K562 (cell line): Measurements from ENCODE around the gene BORCS8. TPM values are rescaled to one million over a fixed set of nuclear protein-coding genes. Genes with fewer than 3 reads are reported as not detected.

ENCODE experiments used
- CTBP1 ChIP-seq: fragments of 450-650 bp; IDR thresholded peaks from 2 replicates; pipeline ENCODE4 v1.6.1; 2016; ENCODE audit warnings: borderline replicate concordance
- KLF6 ChIP-seq: fragments of 250-450 bp; sonication (Bioruptor Pico); IDR thresholded peaks from 2 replicates; pipeline ENCODE4 v1.4.0; 2020; ENCODE audit warnings: mild to moderate bottlenecking, moderate library complexity, borderline replicate concordance
- MGA ChIP-seq: fragments of 450-650 bp; IDR thresholded peaks from 2 replicates; pipeline ENCODE4 v1.6.1; 2016; ENCODE audit warnings: mild to moderate bottlenecking, moderate library complexity
- TFE3 ChIP-seq: fragments of 450-650 bp; formaldehyde crosslinking; IDR thresholded peaks from 2 replicates; pipeline ENCODE4 v1.4.0; 2020; ENCODE audit warnings: mild to moderate bottlenecking, mixed read lengths
- UBTF ChIP-seq, 2 experiments: IDR thresholded peaks; 2 replicates each; pipeline ENCODE4 v1.6.1; 2012; ENCODE audit warnings: improper control_type of control experiment in 2 of 2, low read depth in 2 of 2, low read length in 2 of 2, borderline replicate concordance in 1 of 2
- ZBTB12 ChIP-seq: fragments of 250-450 bp; sonication (Bioruptor Pico); IDR thresholded peaks from 2 replicates; pipeline ENCODE4 v1.4.0; 2020
- ZNF280B ChIP-seq: fragments of 250-450 bp; sonication (Bioruptor Pico); IDR thresholded peaks from 2 replicates; pipeline ENCODE4 v1.5.1; 2021; ENCODE audit warnings: mild to moderate bottlenecking
- ZNF551 ChIP-seq: fragments of 250-450 bp; sonication (Bioruptor Pico); IDR thresholded peaks from 2 replicates; pipeline ENCODE4 v1.5.0; 2021; ENCODE audit warnings: mild to moderate bottlenecking, moderate library complexity
- polyA plus RNA-seq, 8 experiments: library from polyadenylated mRNA; depleted of rRNA in 4 of 8; stranded (reverse) in 5 of 8; unstranded in 3 of 8; fragments of >200 nt; fragmentation: Nextera tagmentation in 2 of 8; fragmentation: Illumina TruSeq in 1 of 8; extraction: Ambion mirVana in 2 of 8; extraction: Trizol in 1 of 8; gene quantifications; 2 replicates each; pipeline versions ENCODE4 v1.2.1 to v1.2.3, GENCODE V29; 2011 to 2014; ENCODE audit warnings: inconsistent platforms in 1 of 8, missing spikeins in 1 of 8
- total RNA-seq, 7 experiments: library from RNA; depleted of rRNA in 6 of 7; stranded (reverse); fragments of >200 nt in 6 of 7; fragmentation: Illumina TruSeq in 2 of 7; extraction: Trizol in 2 of 7; gene quantifications; 2 replicates each; pipeline versions ENCODE4 v1.2.1 to v1.2.3, GENCODE V29; 2011 to 2021; ENCODE audit warnings: low replicate concordance in 1 of 7

BORCS8 gene
- total and polyA plus RNA-seq, 9 of the 15 experiments (the other 6 are each of a cell fraction or from before 2014, with no cell fraction given) = 4.6 to 33.6 (median 16.3) TPM

GRCh38 chr19:19224852-19225494 is 33.0 kb upstream of the BORCS8 start (continued):
- no peak for TF ChIP-seq ZNF280B (CRISPR knock-in tag)
- TF ChIP-seq KLF6 (CRISPR knock-in tag) = no peak
- TF ChIP-seq TFE3 (CRISPR knock-in tag) = no peak
- TF ChIP-seq MGA = peak; percentile 98
- TF ChIP-seq CTBP1 = peak; percentile 97
- no peak for TF ChIP-seq ZBTB12 (CRISPR knock-in tag)
- peak in 1 of 2 experiments; percentile 74; a peak in 2 of 4 replicates for TF ChIP-seq UBTF (IDR thresholded peaks at IDR 0.05; ENCODE audit: borderline replicate concordance in 1 of 2, low read depth in 2 of 2, low read length in 2 of 2)
- no peak for TF ChIP-seq ZNF551
